Loucy (cell line): Measurements from ENCODE around the gene SLC35F3.

Source experiments
- H2AFZ ChIP-seq: fragments of 200-600 bp; sonication (generic); 2 replicates; pipeline ENCODE4 v1.6.0; 2016; ENCODE audit warnings: antibody characterized with exemption, mild to moderate bottlenecking, low read length, moderate library complexity
- H3F3A ChIP-seq: fragments of 200-600 bp; 2 replicates; pipeline ENCODE4 v1.6.0; 2016; ENCODE audit warnings: antibody characterized with exemption, low read depth, mild to moderate bottlenecking
- H3K27me3 ChIP-seq: fragments of 200-600 bp; sonication (generic); 2 replicates; pipeline ENCODE4 v1.6.1; 2014; ENCODE audit warnings: low read length, mild to moderate bottlenecking; ENCODE audit not compliant: insufficient read depth, poor library complexity, severe bottlenecking
- H3K36me3 ChIP-seq: fragments of 200-600 bp; sonication (generic); 2 replicates; pipeline ENCODE4 v1.6.1; 2016; ENCODE audit warnings: low read length; ENCODE audit not compliant: insufficient read depth
- H3K4me1 ChIP-seq: fragments of 200-600 bp; sonication (generic); 2 replicates; pipeline ENCODE4 v1.5.1; 2014; ENCODE audit warnings: low read length, mild to moderate bottlenecking; ENCODE audit not compliant: insufficient read depth, poor library complexity, severe bottlenecking
- H3K4me2 ChIP-seq: fragments of 200-600 bp; sonication (generic); 2 replicates; pipeline ENCODE4 v1.6.0; 2014; ENCODE audit warnings: antibody characterized with exemption, low read length, low read depth, mild to moderate bottlenecking; ENCODE audit not compliant: poor library complexity, severe bottlenecking
- H3K4me3 ChIP-seq: fragments of 200-600 bp; sonication (generic); 2 replicates; pipeline ENCODE4 v1.5.1; 2014; ENCODE audit warnings: low read length, mild to moderate bottlenecking, mixed read lengths; ENCODE audit not compliant: poor library complexity, severe bottlenecking
- H3K79me2 ChIP-seq: fragments of 200-600 bp; sonication (generic); 2 replicates; pipeline ENCODE4 v1.6.1; 2014; ENCODE audit warnings: low read length; ENCODE audit not compliant: insufficient read depth
- H3K9ac ChIP-seq: fragments of 200-600 bp; sonication (generic); 2 replicates; pipeline ENCODE4 v1.6.0; 2014; ENCODE audit warnings: mild to moderate bottlenecking, low read depth, low read length, moderate library complexity; ENCODE audit not compliant: poor library complexity, severe bottlenecking
- H3K9me2 ChIP-seq: fragments of 200-600 bp; sonication (generic); replicated peaks from 2 replicates; pipeline ENCODE4 v1.6.1; 2016; ENCODE audit warnings: low read depth, low read length, mixed read lengths
- H3K9me3 ChIP-seq: fragments of 200-600 bp; sonication (generic); 2 replicates; pipeline ENCODE4 v1.6.1; 2014; ENCODE audit warnings: mild to moderate bottlenecking, antibody characterized with exemption, low read length, low read depth; ENCODE audit not compliant: insufficient read depth
- H4K20me1 ChIP-seq: fragments of 200-600 bp; sonication (generic); 2 replicates; pipeline ENCODE4 v1.6.0; 2014; ENCODE audit warnings: antibody characterized with exemption, low read length, mild to moderate bottlenecking; ENCODE audit not compliant: insufficient read depth, poor library complexity, severe bottlenecking
- EZH2phosphoT487 ChIP-seq: fragments of 200-600 bp; IDR thresholded peaks from 2 replicates; pipeline ENCODE4 v1.6.1; 2018; ENCODE audit warnings: antibody characterized with exemption, mild to moderate bottlenecking, moderate library complexity, borderline replicate concordance
- TF ChIP-seq, protein P1 (sequence below): fragments of 200-600 bp; sonication (generic); conservative IDR thresholded peaks from 2 replicates; pipeline ENCODE4 v1.5.1; 2014; ENCODE audit warnings: mild to moderate bottlenecking, antibody characterized with exemption, low read length

The SLC35F3 gene

DNA sequence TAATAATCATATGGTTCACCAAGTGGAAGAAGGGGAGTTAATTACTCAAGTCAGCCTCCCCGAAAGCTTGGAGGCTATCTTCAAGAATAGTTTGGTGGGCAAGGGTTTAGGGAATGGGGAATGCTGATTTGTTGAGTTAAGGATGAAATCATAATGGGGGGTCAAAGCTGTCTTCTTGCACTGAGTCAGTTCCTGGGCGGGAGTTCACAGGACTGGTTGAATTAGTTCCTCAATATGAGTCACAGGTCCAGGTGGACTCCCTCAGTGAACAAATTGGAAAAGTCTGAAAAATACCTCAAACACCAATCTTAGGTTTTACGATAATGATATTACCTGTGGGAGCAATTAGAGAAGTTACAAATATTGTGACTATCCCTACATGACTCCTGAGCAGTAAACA is 353.6 kb downstream of the SLC35F3 start:
- H3F3A ChIP-seq = no peaks in the 10 kb centered on the region
- no peaks in the 10 kb centered on the region for H3K27me3 ChIP-seq
- H3K9me3 ChIP-seq = peaks cover 4% of the 10 kb centered on the region; the same call in 1 of the 2 replicates
- H4K20me1 ChIP-seq = no peaks in the 10 kb centered on the region
- no peaks in the 10 kb centered on the region for H3K79me2 ChIP-seq
- no peaks in the 10 kb centered on the region for H3K36me3 ChIP-seq
- no peak overlapping the region for H2AFZ ChIP-seq
- no peak overlapping the region for H3K4me2 ChIP-seq
- TF ChIP-seq, protein P1, sequence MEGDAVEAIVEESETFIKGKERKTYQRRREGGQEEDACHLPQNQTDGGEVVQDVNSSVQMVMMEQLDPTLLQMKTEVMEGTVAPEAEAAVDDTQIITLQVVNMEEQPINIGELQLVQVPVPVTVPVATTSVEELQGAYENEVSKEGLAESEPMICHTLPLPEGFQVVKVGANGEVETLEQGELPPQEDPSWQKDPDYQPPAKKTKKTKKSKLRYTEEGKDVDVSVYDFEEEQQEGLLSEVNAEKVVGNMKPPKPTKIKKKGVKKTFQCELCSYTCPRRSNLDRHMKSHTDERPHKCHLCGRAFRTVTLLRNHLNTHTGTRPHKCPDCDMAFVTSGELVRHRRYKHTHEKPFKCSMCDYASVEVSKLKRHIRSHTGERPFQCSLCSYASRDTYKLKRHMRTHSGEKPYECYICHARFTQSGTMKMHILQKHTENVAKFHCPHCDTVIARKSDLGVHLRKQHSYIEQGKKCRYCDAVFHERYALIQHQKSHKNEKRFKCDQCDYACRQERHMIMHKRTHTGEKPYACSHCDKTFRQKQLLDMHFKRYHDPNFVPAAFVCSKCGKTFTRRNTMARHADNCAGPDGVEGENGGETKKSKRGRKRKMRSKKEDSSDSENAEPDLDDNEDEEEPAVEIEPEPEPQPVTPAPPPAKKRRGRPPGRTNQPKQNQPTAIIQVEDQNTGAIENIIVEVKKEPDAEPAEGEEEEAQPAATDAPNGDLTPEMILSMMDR = no peak
- no peak for TF ChIP-seq EZH2phosphoT487
- peaks cover 29% of the 10 kb centered on the region for H3K4me1 ChIP-seq
- H3K9me2 ChIP-seq = no peaks in the 10 kb centered on the region
- no peak overlapping the region for H3K4me3 ChIP-seq
- H3K9ac ChIP-seq = no peak overlapping the region

- peaks cover 4% of the 10 kb centered on the region; the same call in 1 of the 2 replicates for H3K9me3 ChIP-seq
- peaks cover 29% of the 10 kb centered on the region for H3K4me1 ChIP-seq
- no peaks in the 10 kb centered on the region for H3K27me3 ChIP-seq
- no peaks in the 10 kb centered on the region for H4K20me1 ChIP-seq
- no peaks in the 10 kb centered on the region for H3K36me3 ChIP-seq
- H3K9ac ChIP-seq = no peak overlapping the region
- H2AFZ ChIP-seq = peak overlapping the region; percentile 35
- H3K9me2 ChIP-seq = no peaks in the 10 kb centered on the region
- peak overlapping the region; percentile 11 for H3K4me3 ChIP-seq
- H3F3A ChIP-seq = no peaks in the 10 kb centered on the region
- H3K4me2 ChIP-seq = peak overlapping the region; percentile 51
- TF ChIP-seq, protein P1 = no peak
- TF ChIP-seq EZH2phosphoT487 = no peak
- no peaks in the 10 kb centered on the region for H3K79me2 ChIP-seq
Measured at GRCh38 chr1:234260578-234260977, 356.1 kb downstream of the SLC35F3 start.

DNA sequence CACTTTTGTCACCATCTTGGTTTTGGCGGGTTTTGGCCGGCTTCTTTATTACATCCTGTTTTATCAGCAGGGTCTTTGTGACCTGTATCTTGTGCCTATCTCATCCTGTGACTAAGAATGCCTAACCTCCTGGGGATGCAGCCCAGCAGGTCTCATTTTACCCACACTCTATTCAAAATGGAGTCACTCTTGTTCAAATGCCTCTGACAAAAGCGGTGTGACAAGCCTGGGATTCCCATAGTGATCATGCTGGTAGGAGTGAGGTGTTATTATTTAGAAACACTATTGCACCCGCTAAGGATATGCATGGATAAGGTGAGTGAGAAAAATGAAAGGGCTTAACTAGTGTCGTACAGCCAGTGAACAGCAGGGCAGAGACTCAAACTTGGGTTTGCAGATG is 357.1 kb downstream of the SLC35F3 start:
- TF ChIP-seq, protein P1 = no peak
- TF ChIP-seq EZH2phosphoT487 = no peak
- Histone ChIP-seq H3K79me2 (no peaks in the 10 kb centered on the region), H3K4me2 (peak overlapping the region; percentile 51), H3K4me3 (no peak overlapping the region), H3K36me3 (no peaks in the 10 kb centered on the region), H3K9ac (no peak overlapping the region), H3F3A (no peaks in the 10 kb centered on the region), H3K4me1 (peaks cover 24% of the 10 kb centered on the region), H2AFZ (no peak overlapping the region), H3K9me3 (peaks cover 4% of the 10 kb centered on the region; the same call in 1 of the 2 replicates), H4K20me1 (no peaks in the 10 kb centered on the region), H3K27me3 (no peaks in the 10 kb centered on the region), H3K9me2 (no peaks in the 10 kb centered on the region)
